NCI-H2081 treated with DMSO at 0.1 percent for 48 hours (cell line): ENCODE results near the gene HOXC6.
"Not testable (repeated sequence)": the region's sequence is repeated elsewhere in the genome, so short reads cannot be mapped to it uniquely, and the experiment has no call there.

ENCODE experiments used
- DNase-seq: peaks from one replicate; lab custom pipeline; 2025; lab: John Stamatoyannopoulos, UW

HOXC6 gene

GRCh38 chr12:54041097-54041690 lies 13.0 kb downstream of the HOXC6 start:
- DNase-seq: no peak

- not testable (repeated sequence) for DNase-seq
Observed at GRCh38 chr12:54042033-54042432, 13.8 kb downstream of the HOXC6 start.

GRCh38 chr12:54042970-54043853 lies 15.0 kb downstream of the HOXC6 start:
- DNase-seq: no peak

- no peak for DNase-seq
Observed at GRCh38 chr12:54044425-54045103, 16.3 kb downstream of the HOXC6 start.

- DNase-seq: no peak
Observed at GRCh38 chr12:54045401-54045800, 17.2 kb downstream of the HOXC6 start.

- DNase-seq: no peak
Observed at GRCh38 chr12:54045868-54046521, 17.8 kb downstream of the HOXC6 start.

GRCh38 chr12:54046809-54047159 lies 18.5 kb downstream of the HOXC6 start:
- DNase-seq: no peak

- DNase-seq: no peak
Observed at GRCh38 chr12:54047160-54047963, 19.1 kb downstream of the HOXC6 start.

GRCh38 chr12:54047964-54048303 lies 19.7 kb downstream of the HOXC6 start:
- DNase-seq: no peak

GRCh38 chr12:54048406-54049093 lies 20.3 kb downstream of the HOXC6 start:
- no peak for DNase-seq

GRCh38 chr12:54049108-54049507 lies 20.9 kb downstream of the HOXC6 start:
- no peak for DNase-seq

- DNase-seq: no peak
Observed at GRCh38 chr12:54050482-54050810, 22.2 kb downstream of the HOXC6 start.

GRCh38 chr12:54051026-54051842 lies 23.0 kb downstream of the HOXC6 start:
- DNase-seq: no peak

GRCh38 chr12:54051874-54052437 lies 23.7 kb downstream of the HOXC6 start:
- no peak for DNase-seq

GRCh38 chr12:54052438-54053002 lies 24.3 kb downstream of the HOXC6 start:
- no peak for DNase-seq

- DNase-seq: no peak
Observed at GRCh38 chr12:54053003-54053750, 24.9 kb downstream of the HOXC6 start.

- no peak for DNase-seq
Observed at GRCh38 chr12:54053751-54054741, 25.8 kb downstream of the HOXC6 start, which contains the start of gene HOXC4. HOXC4 (plus strand) TSS chr12:54053835; CDS start chr12:54053923, 88 bp downstream.

- no peak for DNase-seq
Observed at GRCh38 chr12:54054742-54055194, 26.5 kb downstream of the HOXC6 start.
